ENCODE results near the gene IFIH1.
A peak's percentile ranks its signal among the peaks of the same experiment; 100 is the strongest.

IFIH1 gene

DNA sequence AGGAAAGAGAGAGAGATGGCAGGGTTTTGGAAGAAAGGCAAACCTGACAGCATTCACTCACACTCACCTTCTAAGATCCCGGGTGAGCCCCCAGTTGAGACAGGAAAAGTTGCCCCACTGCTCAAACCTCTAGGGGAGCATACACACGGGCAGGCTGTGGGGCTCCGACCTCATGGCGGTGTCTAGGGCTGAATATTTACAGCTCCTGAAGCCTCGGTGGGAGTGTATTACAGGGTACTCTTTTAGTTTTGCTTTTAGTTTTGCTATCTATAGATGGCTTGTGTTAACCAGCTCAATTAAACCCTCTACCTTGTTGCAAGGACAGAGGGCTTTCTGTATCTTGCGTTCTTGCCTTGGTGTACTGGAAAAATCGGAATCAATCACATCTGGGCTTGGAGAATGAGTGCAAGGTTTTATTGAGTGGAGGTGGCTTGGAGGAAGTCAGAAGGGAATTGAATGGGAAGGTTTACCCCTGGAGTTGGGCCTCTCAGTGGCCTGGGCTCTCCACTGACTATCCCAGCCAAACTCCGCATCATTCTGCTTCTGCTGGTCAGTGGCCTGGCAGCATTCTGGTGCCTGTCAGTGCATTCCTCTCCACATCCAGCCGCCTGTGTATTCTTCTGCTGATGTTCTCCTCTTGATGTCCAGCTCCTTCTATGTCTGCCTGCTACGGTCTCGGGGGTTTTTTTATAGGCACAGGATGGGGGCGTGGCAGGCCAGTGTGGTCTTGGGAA is 10.1 kb upstream of the IFIH1 start:
- no peak for DNase-seq
- TF ChIP-seq, protein P1, sequence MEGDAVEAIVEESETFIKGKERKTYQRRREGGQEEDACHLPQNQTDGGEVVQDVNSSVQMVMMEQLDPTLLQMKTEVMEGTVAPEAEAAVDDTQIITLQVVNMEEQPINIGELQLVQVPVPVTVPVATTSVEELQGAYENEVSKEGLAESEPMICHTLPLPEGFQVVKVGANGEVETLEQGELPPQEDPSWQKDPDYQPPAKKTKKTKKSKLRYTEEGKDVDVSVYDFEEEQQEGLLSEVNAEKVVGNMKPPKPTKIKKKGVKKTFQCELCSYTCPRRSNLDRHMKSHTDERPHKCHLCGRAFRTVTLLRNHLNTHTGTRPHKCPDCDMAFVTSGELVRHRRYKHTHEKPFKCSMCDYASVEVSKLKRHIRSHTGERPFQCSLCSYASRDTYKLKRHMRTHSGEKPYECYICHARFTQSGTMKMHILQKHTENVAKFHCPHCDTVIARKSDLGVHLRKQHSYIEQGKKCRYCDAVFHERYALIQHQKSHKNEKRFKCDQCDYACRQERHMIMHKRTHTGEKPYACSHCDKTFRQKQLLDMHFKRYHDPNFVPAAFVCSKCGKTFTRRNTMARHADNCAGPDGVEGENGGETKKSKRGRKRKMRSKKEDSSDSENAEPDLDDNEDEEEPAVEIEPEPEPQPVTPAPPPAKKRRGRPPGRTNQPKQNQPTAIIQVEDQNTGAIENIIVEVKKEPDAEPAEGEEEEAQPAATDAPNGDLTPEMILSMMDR (IDR thresholded peaks at IDR 0.05): no peak
- Histone ChIP-seq H3K4me1 (no peaks in the 10 kb centered on the region), H3K36me3 (no peaks in the 10 kb centered on the region), H3K4me3 (no peak overlapping the region), H3K27me3 (no peaks in the 10 kb centered on the region), H3K9me3 (no peaks in the 10 kb centered on the region), H3K27ac (no peak overlapping the region)
- intact Hi-C loops (cut with DNase I; ENCODE audit: low total_unique reads): no loop called here

GRCh38 chr2:162327806-162328205 is 9.3 kb upstream of the IFIH1 start:
- TF ChIP-seq, protein P1 (IDR thresholded peaks at IDR 0.05): no peak
- H3K4me3 ChIP-seq: no peak overlapping the region
- no peak for DNase-seq
- H3K9me3 ChIP-seq: no peaks in the 10 kb centered on the region
- H3K27me3 ChIP-seq: no peaks in the 10 kb centered on the region
- intact Hi-C loops (cut with DNase I; ENCODE audit: low total_unique reads): no loop called here
- H3K36me3 ChIP-seq: no peaks in the 10 kb centered on the region
- no peak overlapping the region for H3K27ac ChIP-seq
- H3K4me1 ChIP-seq: no peaks in the 10 kb centered on the region

GRCh38 chr2:162327134-162327769 is 8.8 kb upstream of the IFIH1 start:
- Histone ChIP-seq H3K4me3 (no peak overlapping the region), H3K27ac (no peak overlapping the region), H3K36me3 (no peaks in the 10 kb centered on the region), H3K27me3 (no peaks in the 10 kb centered on the region), H3K4me1 (no peaks in the 10 kb centered on the region), H3K9me3 (no peaks in the 10 kb centered on the region)
- intact Hi-C loops (cut with DNase I; ENCODE audit: low total_unique reads): no loop called here
- TF ChIP-seq, protein P1 (IDR thresholded peaks at IDR 0.05): peak; percentile 9 to 19
- no peak for DNase-seq

- Histone ChIP-seq H3K36me3 (no peaks in the 10 kb centered on the region), H3K9me3 (no peaks in the 10 kb centered on the region), H3K4me3 (no peak overlapping the region), H3K27ac (no peak overlapping the region), H3K4me1 (peaks cover 0 to 4% (median 2%) of the 10 kb centered on the region in 4 donors), H3K27me3 (no peaks in the 10 kb centered on the region)
- no peak for DNase-seq
- intact Hi-C loops (cut with DNase I; ENCODE audit: low total_unique reads): no loop called here
- TF ChIP-seq, protein P1 (IDR thresholded peaks at IDR 0.05): no peak
Observed at GRCh38 chr2:162324953-162325352, 6.5 kb upstream of the IFIH1 start.

DNA sequence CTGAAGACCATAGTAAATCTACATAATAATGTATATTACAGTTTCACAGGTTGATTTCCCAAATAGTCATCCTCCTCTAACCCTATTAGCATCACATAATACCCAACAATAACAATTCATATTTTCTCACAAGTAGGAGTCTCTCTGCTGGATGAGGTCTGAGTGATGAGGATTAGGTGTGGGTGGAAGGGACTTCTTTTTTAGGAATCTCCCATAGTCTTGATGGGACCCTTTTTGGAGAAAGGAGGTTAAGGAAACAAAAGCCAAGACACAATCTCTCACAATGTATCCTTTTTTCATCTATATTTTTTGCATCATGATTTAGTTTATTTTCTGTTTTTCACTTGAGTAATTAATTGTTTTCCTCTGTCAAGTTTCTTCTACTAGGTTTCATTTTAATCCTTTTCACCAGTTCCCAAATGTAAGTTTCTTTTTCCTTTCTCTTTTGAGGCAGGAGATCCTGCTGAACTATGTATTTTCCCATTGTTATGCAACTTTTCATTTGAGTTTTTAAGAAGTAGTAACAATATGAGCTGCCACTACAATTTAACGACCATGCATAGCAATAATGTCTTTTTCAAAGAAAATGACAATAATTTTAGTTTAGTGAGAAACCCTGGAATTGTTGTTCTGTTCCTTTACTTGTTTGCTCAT is 2.5 kb upstream of the IFIH1 start:
- Histone ChIP-seq H3K4me3 (no peak overlapping the region), H3K9me3 (no peaks in the 10 kb centered on the region), H3K4me1 (peaks cover 0 to 24% (median 16%) of the 10 kb centered on the region in 4 donors), H3K27ac (no peak overlapping the region), H3K27me3 (no peaks in the 10 kb centered on the region), H3K36me3 (no peaks in the 10 kb centered on the region)
- intact Hi-C loops (cut with DNase I; ENCODE audit: low total_unique reads): no loop called here
- TF ChIP-seq, protein P1 (IDR thresholded peaks at IDR 0.05): no peak
- no peak for DNase-seq
